Measurements from ENCODE around the gene TMEM45B.
"Not testable (repeated sequence)": the region's sequence is repeated elsewhere in the genome, so short reads cannot be mapped to it uniquely, and the experiment has no call there.

The TMEM45B gene

DNA sequence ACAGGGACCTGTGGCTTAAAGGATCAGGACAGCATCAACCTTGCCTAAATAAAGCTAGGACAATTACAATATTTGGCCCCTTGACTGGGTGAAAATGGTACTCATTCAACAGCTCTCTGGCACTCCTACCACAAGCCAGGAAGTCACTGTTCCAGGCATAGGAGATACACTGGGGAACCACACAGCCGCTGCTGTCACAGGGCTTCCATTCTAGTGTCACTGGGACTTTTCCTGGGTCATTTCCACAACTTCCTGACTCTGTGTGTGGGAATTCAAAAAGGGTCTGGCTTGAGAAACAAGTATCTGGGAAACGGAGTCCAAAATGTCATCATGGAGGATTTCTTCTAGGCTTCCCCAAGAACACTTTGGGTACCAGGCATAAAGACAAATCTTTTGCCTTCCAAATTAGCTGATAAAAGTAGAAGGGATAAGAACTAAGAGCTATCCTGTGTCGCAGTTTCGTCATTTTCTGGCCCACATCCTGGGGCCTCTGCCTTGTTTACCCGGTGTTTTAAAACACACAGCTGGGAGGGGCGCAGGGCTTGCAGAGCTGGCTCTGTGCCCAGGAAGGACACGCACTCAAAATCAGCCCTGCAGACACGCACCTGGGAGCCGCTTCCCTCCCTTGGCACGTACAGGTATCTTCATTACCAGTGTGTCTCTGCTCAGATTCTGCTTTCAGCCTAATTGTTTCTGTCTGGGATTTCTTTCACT is 38.0 kb downstream of the TMEM45B start:
- DNase-seq, result peak; percentile 49

DNA sequence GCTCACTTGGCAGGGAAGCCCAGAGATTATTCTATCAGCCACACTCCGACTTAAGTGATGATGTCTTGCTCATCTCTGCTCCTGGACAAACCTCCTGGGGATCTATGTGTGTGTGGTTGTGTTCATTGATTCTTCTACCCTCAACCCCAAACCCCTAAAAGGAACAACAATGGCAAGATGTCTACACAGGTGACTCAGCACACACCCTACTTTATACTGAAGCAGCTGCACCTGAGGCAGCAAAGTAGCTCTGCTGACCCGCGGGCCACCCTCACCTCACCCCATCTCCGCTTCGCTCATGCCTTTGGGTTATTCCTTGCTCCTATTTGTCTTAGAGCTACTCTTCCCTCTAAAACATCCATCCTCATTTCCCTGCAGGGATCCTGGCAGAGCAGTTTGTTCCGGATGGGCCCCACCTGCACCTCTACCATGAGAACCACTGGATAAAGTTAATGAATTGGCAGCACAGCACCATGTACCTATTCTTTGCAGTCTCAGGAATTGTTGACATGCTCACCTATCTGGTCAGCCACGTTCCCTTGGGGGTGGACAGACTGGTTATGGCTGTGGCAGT is 38.7 kb downstream of the TMEM45B start:
- no peak for DNase-seq

DNA sequence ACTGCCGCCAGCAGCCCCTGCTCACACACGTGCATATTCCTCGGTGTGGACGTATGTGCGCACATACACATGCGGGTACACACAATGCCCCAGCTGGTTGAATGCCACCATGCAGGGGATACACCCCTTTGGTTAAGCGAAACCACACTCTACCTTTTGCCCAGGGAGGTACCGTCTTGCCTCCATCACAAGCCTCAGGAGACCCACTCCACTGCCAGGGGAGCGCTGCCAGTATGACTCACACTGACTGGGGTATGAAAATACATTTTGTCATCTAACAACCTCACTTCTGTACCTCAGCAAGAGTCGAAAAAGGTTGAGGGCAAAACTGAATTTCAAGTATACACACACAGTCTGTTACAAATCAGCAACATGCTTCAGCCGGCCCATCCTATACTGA is 39.4 kb downstream of the TMEM45B start:
- DNase-seq, result no peak

DNA sequence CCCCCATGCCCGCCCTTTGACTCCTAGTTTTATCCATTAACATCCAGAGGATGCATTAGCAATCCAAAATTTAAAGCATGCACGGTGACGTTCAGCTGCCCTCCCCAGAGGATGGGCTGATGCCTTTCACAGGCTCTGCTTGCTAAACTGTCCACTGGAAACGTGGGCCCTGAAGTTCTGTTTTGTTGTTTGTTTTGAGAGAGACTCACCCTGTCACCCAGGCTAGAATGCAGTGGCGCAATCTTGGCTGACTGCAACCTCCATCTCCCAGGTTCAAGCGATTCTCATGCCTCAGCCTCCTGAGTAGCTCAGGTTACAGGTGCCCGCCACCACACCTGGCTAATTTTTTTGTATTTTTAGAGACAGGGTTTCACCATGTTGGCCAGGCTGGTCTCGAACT is 40.4 kb downstream of the TMEM45B start:
- DNase-seq, result no peak

DNA sequence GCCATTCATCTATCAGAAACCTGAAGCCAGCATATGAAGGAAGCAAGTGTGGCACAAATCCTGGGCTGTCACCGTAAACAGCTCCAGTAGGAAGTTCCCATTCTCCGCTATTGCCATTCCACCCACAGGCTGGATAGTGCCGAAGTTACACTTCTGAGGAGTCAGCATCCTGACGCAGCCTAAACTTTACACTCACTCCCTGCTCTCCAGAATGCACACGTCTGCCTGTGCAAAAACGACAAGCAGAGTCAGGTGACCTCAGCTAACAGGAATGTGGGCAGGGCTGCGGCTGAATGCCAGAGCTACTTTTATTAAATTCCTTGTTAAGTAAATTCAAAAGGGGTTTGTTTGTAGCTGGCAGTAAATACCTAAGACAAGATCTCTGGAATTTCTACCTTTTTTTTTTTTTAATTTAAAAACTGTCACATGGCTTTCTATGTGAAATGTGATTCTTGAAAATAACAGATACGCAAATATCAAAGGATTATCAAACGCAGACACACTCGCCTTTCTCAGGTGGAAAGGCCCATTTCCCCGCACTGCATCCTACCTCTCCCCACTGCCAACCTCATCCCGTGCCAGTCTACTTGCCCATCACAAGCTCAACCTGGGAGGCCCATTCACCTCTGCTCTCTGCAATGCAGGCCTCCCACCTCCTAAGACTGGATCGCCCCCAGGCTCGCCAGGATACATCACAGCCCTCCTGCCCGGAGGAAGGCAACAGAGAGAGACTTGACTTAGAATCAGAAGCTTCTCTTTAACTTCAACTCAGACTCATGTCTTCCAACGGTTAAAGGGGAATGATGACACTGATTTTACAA is 46.3 kb downstream of the TMEM45B start:
- DNase-seq, result peak; percentile 89

DNA sequence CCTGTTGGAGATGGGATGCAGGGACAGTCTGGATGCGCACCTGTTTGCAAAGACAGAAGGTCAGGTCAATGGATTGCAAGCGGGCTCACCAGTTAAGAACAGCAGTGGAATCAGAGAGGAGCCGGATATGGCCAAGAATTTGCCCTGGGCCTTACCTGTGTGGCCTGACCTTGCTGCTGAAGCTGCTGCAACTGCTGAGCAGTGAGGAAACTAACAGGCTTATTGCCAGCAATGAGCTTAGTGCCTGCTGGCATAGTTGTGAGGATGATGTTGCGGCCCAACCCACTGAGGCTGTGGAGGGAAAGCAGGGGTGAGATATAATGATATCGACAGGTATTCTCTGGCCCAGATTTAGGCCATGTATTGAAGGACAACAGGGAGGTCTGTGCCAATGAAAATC is 49.2 kb downstream of the TMEM45B start:
- DNase-seq, result no peak

DNA sequence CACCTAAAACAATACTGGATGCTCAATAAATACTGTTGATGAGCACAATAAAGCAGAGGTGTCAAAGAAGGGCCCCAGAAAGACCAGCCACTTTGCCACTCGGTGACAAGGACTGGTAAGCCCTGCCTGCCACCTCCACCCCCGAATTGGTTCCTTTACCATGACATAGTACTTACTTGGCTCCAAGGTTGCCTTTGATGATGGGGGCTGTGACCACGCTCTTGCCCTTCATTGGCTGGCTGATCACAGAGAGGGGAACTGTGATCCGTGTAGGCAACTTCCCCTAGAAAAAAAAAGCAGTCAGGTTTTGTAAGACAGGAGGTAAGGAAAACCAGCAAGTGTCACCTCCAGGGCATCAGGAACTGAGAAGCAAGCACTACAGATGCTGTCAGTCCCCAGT is 50.1 kb downstream of the TMEM45B start:
- DNase-seq, result no peak

DNA sequence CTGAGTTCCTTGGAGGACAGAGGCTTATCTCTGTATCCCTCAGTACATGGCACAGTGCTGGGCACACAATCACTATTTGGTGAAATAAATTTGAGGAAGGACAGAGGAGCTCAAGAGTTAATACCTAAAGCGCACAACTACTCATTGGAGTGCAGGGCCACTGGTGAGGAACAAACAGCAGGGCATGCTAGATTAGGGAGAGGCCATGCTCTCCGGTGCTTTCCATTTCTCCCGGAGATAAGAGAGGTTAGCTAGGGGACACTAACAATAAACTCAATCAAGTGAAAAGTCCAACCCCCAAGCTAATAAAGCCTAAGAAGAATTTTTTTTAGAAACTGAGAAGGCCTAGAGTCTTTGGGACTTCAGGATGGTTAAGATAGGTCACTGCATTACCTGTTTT is 50.7 kb downstream of the TMEM45B start:
- peak; percentile 59 for DNase-seq

DNA sequence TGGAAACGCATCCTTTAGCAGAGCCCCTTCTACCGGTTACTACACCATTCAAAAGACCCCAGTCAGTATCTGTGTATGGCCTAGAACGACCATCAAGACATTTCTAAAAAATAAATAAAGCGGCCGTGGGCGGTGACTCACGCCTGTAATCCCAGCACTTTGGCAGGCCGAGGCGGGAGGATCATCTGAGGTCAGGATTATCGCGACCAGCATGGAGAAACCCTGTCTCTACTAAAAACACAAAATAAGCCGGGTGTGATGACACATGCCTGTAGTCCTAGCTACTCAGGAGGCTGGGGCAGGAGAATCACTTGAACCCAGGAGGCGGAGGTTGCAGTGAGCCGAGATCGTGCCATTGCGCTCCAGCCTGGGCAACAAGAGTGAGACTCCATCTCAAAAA is 53.0 kb downstream of the TMEM45B start:
- DNase-seq, result not testable (repeated sequence)

DNA sequence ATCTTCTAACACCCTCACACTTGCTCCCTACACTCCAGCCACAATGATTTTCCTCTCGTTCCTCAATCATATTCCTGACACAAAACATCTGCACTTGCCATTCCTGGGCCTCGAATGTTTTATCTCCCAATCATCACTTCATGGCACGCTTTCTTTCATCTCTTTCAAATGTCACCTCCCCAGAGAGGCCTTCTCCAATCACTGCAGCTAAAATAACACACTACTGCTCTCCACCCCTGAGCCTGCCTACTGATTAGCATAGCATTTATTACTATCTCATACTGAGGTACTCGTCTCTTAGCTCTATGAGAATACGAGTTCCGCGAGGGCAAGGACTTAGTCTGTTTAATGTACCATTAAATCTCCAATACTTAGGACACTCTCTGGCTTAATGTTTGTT is 56.3 kb downstream of the TMEM45B start:
- DNase-seq, result no peak

DNA sequence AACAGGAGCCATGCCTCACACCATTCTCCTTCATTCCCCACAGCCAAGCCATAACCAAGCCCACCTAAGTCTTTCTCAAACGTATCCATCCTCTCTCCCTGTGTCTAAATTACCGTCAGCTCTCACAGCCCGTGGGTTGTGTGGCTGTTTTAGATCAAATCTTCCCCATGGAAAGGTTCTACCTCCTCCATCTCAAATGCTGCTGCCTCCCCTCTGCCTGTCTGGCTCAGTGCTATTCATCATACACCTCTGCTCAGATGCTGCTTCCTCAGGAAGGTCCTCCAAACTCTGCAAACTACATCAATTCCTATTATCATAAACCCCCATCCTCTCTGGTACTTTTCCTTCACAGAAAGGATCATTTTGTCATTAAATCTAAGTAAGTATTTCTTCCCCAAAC is 64.7 kb downstream of the TMEM45B start:
- DNase-seq, result no peak

DNA sequence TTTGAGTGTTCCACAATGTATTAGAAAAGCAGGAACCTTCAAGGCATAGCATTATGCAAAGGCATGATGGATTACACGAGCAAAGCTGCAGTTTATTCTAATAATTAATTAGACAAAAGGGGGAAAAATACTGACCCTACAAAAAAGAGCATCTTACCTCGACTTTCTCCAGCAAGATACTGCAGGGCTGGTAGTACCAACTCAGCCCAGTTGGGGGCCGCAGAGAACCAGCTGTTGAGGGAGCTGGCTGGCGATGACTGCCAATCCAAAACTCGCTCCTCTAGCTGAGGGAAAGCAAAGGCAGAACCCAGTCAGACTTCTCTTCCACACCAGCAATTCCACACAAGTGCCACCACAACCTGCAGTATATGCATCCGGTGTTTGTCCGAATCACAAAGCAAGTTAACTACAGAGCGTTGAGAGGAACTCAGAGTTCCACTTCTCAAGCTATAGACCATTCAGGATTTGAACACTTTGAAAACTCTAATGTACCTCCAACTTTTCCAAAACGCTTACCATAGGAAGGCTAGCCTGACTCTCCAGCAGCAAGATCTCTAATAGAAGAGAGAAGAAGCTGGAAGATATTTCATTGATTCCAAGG is 66.0 kb downstream of the TMEM45B start:
- peak; percentile 33 for DNase-seq

DNA sequence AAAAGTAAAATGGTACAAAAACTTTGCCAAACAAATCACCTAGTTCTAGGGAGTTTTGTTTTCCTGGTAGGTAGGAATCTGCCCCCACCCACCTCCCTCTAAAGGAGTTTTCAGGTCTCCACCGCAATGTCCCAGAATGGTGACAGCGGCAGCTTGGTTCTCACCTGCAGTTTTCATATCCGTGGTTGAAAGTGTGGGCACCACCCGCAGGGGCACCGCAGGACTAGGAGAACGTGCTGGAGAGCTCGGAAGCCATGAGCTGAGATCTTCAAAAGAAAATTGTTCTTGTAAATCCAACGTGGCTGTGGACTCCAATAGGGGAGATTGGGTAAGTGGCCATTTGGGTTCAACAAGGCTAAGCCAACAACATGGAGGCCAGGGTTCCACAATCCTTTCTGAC is 68.9 kb downstream of the TMEM45B start:
- no peak for DNase-seq

DNA sequence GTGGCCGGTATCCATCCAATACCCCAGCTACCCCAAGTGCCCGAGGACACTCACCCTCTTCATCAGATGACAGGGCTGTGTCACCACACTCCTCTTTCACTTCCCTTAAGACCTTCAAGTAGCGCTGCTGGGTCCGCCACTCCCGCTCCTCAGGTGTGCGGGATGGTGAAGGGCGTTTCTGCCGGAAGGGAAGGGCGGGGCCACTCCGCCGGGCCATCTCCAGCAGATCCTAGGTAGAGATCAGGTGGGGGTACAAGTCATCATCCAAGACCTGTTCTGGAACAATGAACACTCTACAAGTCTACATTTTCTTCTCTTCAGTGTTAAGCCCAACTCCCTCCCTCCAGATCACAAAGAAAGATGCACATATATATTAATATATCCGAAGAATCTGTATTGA is 69.7 kb downstream of the TMEM45B start:
- no peak for DNase-seq

DNA sequence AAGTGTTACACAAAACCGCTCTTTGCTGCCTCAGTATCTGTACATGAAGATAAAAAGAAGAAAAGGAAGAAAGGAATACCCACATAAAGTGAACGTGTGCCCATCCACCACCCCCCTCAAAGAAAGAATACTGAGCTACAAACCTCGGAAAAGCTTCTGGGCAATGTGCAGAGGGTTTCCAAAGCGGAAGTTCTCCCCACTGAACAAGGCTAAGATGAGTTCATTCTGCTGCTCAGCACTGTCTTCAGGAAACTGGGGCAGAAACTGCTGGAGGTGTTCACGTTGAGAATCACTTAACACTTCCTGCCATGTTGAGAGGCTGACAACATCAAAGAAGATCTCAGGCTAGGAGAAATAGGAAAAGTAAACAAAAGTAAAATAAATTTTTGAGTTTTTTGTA is 72.8 kb downstream of the TMEM45B start:
- DNase-seq, result no peak

DNA sequence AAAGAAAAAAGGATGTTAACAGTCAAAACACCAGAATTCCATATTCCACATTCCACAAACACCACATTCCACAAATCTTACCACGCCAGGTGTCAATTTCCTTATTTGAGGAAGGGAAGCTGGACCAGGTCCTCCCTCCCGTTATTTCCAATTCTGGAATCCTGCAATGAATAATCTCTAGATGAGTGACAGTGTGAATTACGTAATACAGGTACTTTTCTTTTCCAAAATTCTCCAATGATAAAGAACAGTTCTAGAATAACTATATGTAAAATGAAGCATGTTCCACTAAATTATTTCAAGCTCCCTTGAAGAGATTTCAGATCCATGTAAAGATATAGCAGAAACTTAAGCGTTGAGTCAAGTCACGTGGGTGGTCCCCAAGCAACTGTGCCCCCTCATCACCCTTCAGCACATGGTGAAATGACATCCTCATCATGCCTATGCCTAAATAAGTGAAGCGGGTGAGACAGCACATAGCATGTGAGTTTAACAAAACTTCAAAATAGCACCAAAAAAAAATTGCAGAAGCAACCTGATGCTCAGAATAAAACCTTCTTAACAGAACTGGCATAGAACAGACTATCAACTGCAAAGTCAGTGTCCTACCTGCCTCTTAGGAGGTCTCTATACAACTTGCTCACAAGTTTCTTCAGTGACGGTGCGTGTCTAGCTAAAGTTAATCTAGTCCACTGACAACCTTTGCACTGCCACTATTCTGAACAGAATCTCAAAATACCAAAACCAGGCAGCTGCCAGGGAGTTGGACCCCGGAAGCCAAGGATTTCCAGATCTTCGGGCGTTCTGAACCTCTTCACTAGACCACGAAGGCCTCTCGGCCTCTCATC is 78.9 kb downstream of the TMEM45B start:
- no peak for DNase-seq

DNA sequence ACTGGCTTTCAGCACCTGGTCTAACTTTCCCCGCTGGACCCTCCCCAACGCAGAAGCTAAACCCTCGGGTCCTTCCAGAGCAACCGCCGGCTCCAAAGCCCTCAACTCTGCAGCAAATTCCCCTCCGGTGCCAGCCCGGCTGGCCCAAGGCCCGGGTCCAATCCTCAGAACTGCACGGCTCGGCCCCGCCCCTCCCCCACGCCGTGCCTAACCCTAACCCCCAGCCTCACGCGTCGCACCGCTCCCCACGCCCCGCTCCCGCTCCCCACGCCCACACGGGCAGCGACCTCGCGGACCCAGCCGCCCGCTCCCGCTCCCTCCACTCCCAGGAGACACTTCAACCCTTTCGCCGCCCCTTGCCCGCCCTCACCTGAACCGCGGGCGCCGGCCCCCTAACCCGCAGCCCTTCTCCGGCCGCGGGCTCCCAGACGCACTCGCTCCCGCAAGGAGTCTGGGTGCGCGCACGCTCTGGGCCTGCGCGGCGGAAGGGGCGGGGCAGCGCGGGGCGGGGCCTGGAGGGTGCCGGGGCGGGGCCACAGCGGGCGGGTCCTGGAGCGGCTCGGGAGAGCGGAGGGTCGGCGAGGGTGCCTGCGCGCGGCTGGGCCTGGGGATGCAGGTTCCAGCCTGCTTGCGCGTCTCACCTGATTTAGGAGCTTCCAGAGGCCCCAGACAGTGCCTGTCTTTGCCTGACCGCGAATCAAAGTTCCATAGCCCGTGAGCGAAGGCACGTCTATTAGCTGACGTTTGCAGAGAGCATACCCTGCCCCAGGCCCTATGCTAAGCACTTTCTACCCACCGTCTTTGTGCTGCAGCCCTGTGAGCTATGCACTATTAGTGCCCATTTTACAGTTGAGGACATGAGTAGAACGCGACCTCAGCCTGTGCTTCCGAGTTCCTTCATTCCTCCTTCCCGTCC is 79.7 kb downstream of the TMEM45B start, which contains the start of gene NFRKB:
Gene NFRKB, minus strand, starts transcription at position 453 of the 916 bp plus-strand sequence. CDS start 2,729 bp downstream, outside the sequence.
- peak; percentile 95 for DNase-seq

DNA sequence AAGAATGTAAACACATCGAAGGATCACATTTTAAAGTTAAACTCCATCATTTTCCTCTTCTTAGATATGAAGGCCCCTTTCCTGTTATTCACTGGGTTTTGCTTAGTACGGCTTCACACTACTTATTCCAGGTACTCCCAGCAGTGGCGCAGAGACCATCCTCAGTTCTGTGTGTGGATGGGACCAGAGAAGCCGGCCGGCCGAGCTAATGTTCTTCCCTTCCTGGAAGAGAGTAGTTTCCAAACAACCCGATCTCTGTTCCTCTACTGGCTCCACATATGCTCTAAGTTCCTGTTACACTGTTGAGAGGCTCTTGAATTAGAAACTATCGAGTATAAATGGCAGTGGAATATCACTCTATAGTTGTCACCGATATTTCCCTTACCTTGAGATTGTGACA is 80.4 kb downstream of the TMEM45B start:
- DNase-seq, result no peak

DNA sequence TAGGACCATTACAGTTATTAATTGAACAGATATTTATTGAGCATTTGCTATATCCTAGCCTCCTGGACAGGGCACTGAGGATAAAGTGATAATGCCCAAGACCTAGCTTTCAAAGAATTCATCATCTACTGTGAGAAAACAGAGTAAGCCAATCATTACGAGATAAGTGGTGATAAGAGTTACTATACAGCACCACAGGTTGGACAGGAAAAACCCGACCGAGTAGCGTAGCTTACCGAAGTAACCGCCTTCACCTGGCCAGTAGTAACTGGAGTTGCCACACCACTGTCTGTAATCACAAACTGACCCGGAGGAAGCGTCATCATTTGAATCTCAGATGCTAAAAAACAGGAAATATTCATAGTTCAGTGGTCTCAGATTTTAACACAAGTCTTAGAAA is 89.8 kb downstream of the TMEM45B start:
- no peak for DNase-seq

Measured in eye (tissue), 1 donor.